ENCODE results near the gene MAN2C1. TPM values are rescaled to one million over a fixed set of nuclear protein-coding genes. Genes with fewer than 3 reads are reported as not detected.
A peak's percentile ranks its signal among the peaks of the same experiment; 100 is the strongest.

The MAN2C1 gene
- total and polyA plus RNA-seq, 9 of the 15 experiments (the other 6 are each of a cell fraction or from before 2014, with no cell fraction given): 2.0 to 141 (median 39.9) TPM

DNA sequence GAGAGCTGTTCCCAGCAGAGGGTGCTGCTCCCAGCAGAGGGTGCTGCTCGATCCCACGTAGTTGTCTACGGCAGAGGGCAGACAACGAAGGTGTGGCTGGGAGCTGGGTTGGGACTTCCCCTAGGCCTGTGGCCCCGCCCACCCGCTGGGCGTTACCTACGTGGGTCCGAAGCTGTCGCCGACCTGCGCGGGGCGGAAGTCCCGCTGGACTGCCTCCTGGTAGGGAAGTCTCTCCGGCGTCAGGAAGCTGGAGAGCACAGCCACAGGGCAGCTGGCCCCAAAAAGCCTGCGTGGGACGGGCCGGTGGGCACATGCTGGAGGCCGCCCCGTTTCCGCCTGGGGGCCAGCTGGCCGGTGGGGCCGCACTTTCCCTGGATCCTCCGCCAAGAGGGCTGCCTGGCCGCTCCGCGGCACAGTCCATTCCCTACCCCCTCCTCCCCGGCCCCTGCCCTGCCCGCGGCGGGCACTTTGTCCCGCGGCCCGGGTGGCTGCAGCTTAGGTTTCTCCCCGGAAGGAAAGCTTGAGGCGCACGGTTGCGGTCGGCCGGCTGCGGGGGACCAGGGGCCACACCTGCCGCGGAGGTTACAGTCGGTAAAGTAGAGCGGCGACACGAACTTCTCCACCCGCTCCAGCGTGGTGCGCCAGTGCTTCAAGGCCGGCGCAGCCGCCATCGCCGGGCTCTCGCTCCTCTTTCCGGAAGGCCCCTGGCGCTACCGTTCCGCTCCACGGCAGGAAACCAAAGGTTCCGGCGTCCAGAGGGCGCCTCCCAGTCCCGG is at the start of gene MAN2C1 (continued):
- TF ChIP-seq, protein P1, sequence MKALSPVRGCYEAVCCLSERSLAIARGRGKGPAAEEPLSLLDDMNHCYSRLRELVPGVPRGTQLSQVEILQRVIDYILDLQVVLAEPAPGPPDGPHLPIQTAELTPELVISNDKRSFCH (CRISPR knock-in tag; IDR thresholded peaks at IDR 0.05): no peak
- TF ChIP-seq, protein P1 (tag; IDR thresholded peaks at IDR 0.05): peak; percentile 63; the same call in 1 of the 2 replicates
- TF ChIP-seq BRCA1 (IDR thresholded peaks at IDR 0.05) (no peak), BRCA1 (CRISPR knock-in tag; IDR thresholded peaks at IDR 0.05) (no peak), SREBF2 (CRISPR knock-in tag; IDR thresholded peaks at IDR 0.05) (no peak), ZNF436 (CRISPR knock-in tag; IDR thresholded peaks at IDR 0.05) (no peak), ZNF778 (CRISPR knock-in tag; IDR thresholded peaks at IDR 0.05) (no peak), RBM17 (IDR thresholded peaks at IDR 0.05; ENCODE audit: borderline replicate concordance, low read depth, low read length) (no peak), RFX7 (CRISPR knock-in tag; IDR thresholded peaks at IDR 0.05) (no peak), MYC (IDR thresholded peaks at IDR 0.05; ENCODE audit: low read depth, low read length) (peak; percentile 77), MYC (CRISPR knock-in tag; IDR thresholded peaks at IDR 0.05; ENCODE audit: borderline replicate concordance, low read depth) (peak; percentile 96; the same call in 1 of the 2 replicates), RFX1 (IDR thresholded peaks at IDR 0.05) (no peak), JUNB (CRISPR knock-in tag; conservative IDR thresholded peaks at IDR 0.05) (peak; percentile 48; the same call in 1 of the 2 replicates), RFX5 (IDR thresholded peaks at IDR 0.05; ENCODE audit: low read depth, low read length) (no peak), ZMIZ1 (IDR thresholded peaks at IDR 0.05; ENCODE audit: low read depth in 2 of 2, low read length in 2 of 2) (peak in 1 of 2 experiments; percentile 21; a peak in 1 of 4 replicates), MCM3 (IDR thresholded peaks at IDR 0.05) (no peak), ZNF197 (CRISPR knock-in tag; IDR thresholded peaks at IDR 0.05; ENCODE audit: low read depth) (no peak)
- TF ChIP-seq, protein P2, sequence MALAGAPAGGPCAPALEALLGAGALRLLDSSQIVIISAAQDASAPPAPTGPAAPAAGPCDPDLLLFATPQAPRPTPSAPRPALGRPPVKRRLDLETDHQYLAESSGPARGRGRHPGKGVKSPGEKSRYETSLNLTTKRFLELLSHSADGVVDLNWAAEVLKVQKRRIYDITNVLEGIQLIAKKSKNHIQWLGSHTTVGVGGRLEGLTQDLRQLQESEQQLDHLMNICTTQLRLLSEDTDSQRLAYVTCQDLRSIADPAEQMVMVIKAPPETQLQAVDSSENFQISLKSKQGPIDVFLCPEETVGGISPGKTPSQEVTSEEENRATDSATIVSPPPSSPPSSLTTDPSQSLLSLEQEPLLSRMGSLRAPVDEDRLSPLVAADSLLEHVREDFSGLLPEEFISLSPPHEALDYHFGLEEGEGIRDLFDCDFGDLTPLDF (CRISPR knock-in tag; IDR thresholded peaks at IDR 0.05): peak; percentile 61; the same call in 1 of the 2 replicates
- TF ChIP-seq, protein P3, sequence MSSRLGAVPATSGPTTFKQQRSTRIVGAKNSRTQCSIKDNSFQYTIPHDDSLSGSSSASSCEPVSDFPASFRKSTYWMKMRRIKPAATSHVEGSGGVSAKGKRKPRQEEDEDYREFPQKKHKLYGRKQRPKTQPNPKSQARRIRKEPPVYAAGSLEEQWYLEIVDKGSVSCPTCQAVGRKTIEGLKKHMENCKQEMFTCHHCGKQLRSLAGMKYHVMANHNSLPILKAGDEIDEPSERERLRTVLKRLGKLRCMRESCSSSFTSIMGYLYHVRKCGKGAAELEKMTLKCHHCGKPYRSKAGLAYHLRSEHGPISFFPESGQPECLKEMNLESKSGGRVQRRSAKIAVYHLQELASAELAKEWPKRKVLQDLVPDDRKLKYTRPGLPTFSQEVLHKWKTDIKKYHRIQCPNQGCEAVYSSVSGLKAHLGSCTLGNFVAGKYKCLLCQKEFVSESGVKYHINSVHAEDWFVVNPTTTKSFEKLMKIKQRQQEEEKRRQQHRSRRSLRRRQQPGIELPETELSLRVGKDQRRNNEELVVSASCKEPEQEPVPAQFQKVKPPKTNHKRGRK (tag; IDR thresholded peaks at IDR 0.05): no peak
- TF ChIP-seq, protein P4, sequence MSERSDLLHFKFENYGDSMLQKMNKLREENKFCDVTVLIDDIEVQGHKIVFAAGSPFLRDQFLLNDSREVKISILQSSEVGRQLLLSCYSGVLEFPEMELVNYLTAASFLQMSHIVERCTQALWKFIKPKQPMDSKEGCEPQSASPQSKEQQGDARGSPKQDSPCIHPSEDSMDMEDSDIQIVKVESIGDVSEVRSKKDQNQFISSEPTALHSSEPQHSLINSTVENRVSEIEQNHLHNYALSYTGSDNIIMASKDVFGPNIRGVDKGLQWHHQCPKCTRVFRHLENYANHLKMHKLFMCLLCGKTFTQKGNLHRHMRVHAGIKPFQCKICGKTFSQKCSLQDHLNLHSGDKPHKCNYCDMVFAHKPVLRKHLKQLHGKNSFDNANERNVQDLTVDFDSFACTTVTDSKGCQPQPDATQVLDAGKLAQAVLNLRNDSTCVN (CRISPR knock-in tag; IDR thresholded peaks at IDR 0.05): no peak
